HEK293 (cell line): ENCODE data around the gene DNAH5.

Experiments
- ZBTB21 ChIP-seq: fragments of 450-650 bp; formaldehyde crosslinking; IDR thresholded peaks from 2 replicates; pipeline ENCODE4 v1.5.1; 2017; ENCODE audit warnings: missing biosample characterization, missing genetic modification characterization
- ZNF184 ChIP-seq: fragments of 450-650 bp; IDR thresholded peaks from 2 replicates; pipeline ENCODE4 v1.5.1; 2018; ENCODE audit warnings: missing biosample characterization, mild to moderate bottlenecking, missing genetic modification characterization
- ZNF202 ChIP-seq: fragments of 450-650 bp; formaldehyde crosslinking; IDR thresholded peaks from 2 replicates; pipeline ENCODE4 v1.5.1; 2016; ENCODE audit warnings: missing biosample characterization, missing genetic modification characterization, borderline replicate concordance
- ZNF24 ChIP-seq: fragments of 450-650 bp; formaldehyde crosslinking; IDR thresholded peaks from 2 replicates; pipeline ENCODE4 v1.5.1; 2016; ENCODE audit warnings: missing biosample characterization, missing genetic modification characterization
- ZNF366 ChIP-seq: fragments of 450-650 bp; formaldehyde crosslinking; conservative IDR thresholded peaks from 2 replicates; pipeline ENCODE4 v1.5.1; 2016; ENCODE audit warnings: missing biosample characterization, missing genetic modification characterization
- ZNF768 ChIP-seq: fragments of 450-650 bp; formaldehyde crosslinking; IDR thresholded peaks from 2 replicates; pipeline ENCODE4 v1.5.1; 2018; ENCODE audit warnings: missing biosample characterization, mild to moderate bottlenecking, missing genetic modification characterization

DNA sequence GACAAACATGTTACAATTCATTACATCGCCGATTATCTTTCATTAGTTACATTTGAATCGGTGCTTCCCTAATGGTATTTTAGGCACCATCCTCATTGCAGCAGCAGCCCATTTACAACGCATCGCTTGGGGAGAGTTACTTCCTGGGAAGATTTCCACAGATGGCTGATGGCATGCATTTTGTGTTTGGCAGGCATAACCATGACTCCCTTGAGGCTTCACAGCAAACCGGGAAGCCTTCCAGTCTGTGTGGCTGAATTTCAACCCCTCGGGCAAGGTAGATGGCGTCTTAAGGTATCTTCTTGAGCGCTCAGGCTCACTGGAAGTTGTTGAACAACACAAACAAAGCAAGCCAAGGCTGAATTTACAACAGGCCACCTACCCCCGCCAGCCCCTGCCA is 1.6 kb upstream of the DNAH5 start:
- TF ChIP-seq ZNF768 (tag by site-specific recombination) (no peak), ZNF184 (no peak), ZBTB21 (tag by site-specific recombination) (no peak), ZNF202 (tag by site-specific recombination) (no peak), ZNF24 (tag by site-specific recombination) (no peak), ZNF366 (tag by site-specific recombination) (no peak)
